H7 (cell line): ENCODE results near the gene NEMP1. TPM values are rescaled to one million over a fixed set of nuclear protein-coding genes. Genes with fewer than 3 reads are reported as not detected.
"Not testable (repeated sequence)": the region's sequence is repeated elsewhere in the genome, so short reads cannot be mapped to it uniquely, and the experiment has no call there.

Experiments
- DNase-seq: peaks from one replicate; pipeline ENCODE4 v3.0.0; 2012
- H3K27me3 ChIP-seq: 2 replicates; pipeline ENCODE4 v1.6.0; 2011; ENCODE audit warnings: mild to moderate bottlenecking, low read length; ENCODE audit not compliant: control insufficient read depth, insufficient read depth
- H3K36me3 ChIP-seq: replicated peaks from 2 replicates; pipeline ENCODE4 v1.5.1; 2011; ENCODE audit warnings: low read length; ENCODE audit not compliant: control insufficient read depth, insufficient read depth
- H3K4me3 ChIP-seq: 2 replicates; pipeline ENCODE4 v1.5.1; 2011; ENCODE audit warnings: low read depth, mild to moderate bottlenecking, control low read depth, low read length, moderate library complexity; ENCODE audit not compliant: insufficient read depth
- total RNA-seq: library from RNA; depleted of rRNA; stranded (reverse); fragments of >200 nt; shearing (Covaris generic); gene quantifications from 2 replicates; pipeline ENCODE4 v1.2.3, GENCODE V29; 2014

Gene NEMP1
- total RNA-seq, 1 experiment from 2014 or later, result 22.6 TPM

DNA sequence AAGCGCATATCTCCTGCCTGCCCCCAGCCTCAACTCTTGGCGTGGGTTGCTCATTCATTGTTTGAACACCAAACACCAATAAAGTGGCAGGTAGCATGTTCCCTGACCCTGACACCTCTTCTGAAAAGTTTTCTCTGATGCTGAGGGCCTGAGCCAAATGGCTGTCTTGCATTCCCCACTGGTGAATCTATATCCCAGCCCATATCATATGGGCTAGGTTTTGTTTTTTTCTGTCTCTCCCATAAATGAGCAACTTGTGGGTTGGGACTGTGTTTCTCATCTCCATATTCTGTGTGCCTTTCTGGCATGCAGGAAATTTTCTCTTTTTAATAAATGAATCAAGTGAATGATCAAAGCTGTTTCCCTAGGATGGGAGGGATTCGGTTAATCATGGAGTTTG is 33.7 kb downstream of the NEMP1 start:
- no peak for DNase-seq
- no peaks in the 10 kb centered on the region; the same call in 1 of the 2 replicates for H3K27me3 ChIP-seq
- no peak overlapping the region for H3K4me3 ChIP-seq
- H3K36me3 ChIP-seq, result no peaks in the 10 kb centered on the region

DNA sequence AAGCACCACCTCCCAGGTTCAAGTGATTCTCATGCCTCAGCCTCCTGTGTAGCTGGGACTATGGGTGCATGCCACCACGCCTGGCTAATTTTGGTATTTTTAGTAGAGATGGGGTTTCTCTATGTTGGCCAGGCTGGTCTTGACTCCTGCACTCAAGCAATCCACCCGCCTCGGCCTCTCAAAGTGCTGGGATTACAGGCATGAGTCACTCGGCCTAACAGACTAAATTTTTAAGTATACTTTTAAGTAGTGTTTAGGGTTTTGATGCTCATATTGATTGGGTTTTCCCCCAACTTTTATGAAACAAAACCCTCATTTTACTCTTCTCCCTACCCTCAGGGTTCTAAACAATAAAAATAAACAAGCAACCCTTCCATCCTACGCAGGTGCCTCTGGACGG is 34.1 kb downstream of the NEMP1 start:
- Histone ChIP-seq H3K4me3 (no peak overlapping the region), H3K27me3 (no peaks in the 10 kb centered on the region; the same call in 1 of the 2 replicates), H3K36me3 (no peaks in the 10 kb centered on the region)
- DNase-seq, result no peak

DNA sequence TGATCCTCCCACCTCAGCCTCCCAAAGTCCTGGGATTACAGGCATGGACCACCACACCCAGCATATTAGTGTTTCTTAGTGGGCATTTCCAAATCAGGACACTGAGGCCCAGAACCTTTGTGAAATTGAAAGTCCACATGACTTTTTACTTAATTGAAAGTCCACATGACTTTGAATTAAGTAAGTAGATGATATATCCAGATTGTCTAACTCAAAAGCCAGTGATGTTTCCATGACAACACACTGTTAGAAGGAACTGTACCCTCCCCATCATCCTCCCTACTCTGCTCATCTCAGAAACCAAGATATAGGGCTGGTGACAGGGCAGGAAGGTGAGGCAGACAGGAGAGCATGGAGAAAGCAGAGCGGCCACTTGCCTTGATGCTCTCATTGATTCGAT is 35.9 kb downstream of the NEMP1 start:
- H3K27me3 ChIP-seq, result no peaks in the 10 kb centered on the region; the same call in 1 of the 2 replicates
- no peak for DNase-seq
- H3K4me3 ChIP-seq, result no peak overlapping the region
- H3K36me3 ChIP-seq, result no peaks in the 10 kb centered on the region

DNA sequence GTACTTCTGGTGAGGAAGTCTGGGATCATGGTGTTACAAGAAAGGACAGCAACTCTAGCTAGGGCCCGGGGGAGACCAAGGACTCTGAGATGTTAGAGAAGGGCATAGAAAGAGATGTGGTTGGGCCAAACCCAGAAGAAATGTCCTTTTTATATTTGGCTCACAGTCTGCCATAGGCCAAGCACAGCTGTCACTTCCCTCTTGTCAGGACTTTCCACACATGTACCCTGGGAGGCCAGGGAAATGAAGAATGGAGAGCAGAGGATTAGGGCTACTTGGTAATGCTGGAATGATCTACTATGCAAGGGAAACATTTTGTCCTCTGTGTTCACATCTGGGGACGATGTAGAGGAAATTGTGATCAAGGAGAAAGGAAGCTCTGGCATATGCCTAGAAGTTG is 37.8 kb downstream of the NEMP1 start:
- Histone ChIP-seq H3K4me3 (no peak overlapping the region), H3K27me3 (no peaks in the 10 kb centered on the region; the same call in 1 of the 2 replicates), H3K36me3 (no peaks in the 10 kb centered on the region)
- DNase-seq, result no peak

DNA sequence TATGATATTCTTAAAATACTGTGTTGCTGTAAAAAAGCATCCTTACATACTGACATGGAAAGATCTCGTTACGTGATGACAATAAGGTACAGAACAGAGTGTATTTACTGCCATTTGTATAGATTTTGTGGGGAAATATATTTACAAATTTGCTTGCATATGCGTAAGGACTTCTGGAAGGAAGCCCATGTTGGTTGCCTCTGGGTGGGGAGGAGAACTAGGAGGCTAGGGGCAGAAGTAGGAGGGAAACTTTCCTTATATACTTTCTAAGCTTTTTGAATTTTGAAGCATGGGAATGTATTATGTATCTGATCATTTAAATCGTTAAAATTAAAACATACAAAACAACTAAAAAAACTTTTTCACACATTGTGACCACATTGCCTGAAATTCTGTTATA is 38.4 kb downstream of the NEMP1 start:
- H3K4me3 ChIP-seq, result no peak overlapping the region
- DNase-seq, result no peak
- H3K36me3 ChIP-seq, result no peaks in the 10 kb centered on the region
- H3K27me3 ChIP-seq, result no peaks in the 10 kb centered on the region; the same call in 1 of the 2 replicates

DNA sequence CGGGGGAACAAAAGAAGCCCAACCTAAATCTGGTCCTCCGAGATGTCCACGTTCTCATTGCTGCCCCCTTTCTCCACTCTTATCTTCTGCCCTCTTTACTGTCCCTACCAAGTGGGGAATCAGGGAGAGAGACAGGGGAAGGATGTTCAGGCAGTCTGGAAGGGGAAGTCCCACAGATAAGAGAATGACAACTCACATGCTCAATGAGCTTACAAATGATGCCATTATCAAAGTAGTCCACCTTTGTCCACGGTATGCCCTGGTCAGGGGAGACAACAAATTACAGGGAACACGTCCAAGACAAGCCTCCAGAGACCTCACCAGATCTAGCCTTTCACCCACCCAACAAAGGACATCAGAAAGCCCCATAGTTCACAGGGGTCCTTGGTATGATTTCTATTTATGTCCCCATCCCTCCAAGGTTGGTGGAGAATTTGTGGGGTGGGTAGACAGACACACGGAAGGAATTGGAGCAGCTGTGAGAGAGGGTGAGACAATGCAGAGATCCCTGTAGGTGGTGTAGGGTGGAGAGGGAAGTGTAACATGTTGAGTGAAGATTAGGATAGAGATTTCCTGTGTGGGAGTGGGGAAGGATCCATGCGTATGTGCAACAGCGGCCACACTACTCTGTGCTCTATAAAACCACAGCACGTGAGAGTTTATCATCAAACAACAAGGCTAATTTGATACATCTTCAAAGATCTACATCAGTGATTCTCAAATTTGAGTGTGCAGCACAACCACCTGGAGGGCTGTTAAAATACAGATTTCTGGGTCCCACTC is 39.4 kb downstream of the NEMP1 start:
- Histone ChIP-seq H3K4me3 (no peak overlapping the region), H3K36me3 (no peaks in the 10 kb centered on the region), H3K27me3 (no peaks in the 10 kb centered on the region; the same call in 1 of the 2 replicates)
- no peak for DNase-seq

DNA sequence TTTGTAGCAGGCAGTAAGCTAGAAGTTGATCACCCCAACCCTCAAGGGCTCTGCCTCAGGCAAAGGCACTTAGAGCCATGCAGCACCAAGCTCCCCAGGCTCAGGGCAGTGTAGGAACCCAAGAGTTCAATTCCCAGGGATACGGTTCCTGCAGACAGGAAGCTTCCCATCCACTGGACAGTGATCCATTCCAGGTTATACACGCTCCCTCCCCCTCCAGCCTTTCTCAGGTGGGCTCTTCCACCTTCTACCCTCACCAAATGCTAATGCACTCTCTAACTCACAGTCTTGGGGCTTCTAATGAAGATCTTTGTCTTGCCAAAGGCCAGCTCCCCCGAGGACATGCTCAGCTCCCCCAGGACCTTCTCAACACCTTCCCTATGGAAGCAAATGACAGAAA is 41.3 kb downstream of the NEMP1 start:
- no peaks in the 10 kb centered on the region for H3K36me3 ChIP-seq
- no peaks in the 10 kb centered on the region; the same call in 1 of the 2 replicates for H3K27me3 ChIP-seq
- no peak overlapping the region for H3K4me3 ChIP-seq
- DNase-seq, result no peak

DNA sequence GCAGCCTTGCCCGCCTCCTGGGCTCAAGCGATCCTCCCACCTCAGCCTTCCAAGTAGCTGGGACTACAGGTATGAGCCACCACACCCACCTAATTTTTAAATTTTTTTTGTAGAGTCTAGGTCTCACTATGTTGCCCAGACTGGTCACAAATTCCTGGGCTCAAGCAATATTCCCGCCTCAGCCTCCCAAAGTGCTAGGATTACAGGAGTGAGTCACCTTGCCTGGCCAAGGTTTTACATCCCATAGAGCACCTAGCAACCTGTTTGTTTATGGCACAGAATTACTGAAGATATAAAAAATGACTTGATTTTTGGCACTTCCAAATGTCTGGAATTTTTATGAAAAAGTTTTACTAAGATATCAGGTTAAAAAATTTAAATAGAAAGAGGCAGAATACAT is 45.2 kb downstream of the NEMP1 start:
- H3K36me3 ChIP-seq, result no peaks in the 10 kb centered on the region
- H3K27me3 ChIP-seq, result no peaks in the 10 kb centered on the region
- no peak for DNase-seq

DNA sequence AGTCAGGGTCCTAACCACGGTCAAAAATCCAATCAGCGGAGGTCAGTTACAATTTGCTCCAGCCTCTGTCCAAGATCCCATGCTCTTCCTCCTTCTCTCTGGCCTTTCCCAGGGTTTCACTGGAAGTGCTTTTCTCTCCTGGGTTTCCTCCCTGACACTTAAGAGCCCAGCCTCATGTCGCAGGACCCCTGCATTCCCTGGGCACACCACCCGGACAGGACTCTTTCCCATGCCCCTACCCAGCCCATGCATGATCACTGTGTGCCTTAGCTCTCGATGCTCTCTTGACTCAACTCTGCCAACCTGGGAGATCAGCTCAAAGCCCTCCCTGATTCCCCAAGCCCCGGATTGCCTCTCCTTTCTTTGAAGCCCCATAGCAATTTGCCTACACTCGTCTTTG is 46.8 kb downstream of the NEMP1 start:
- no peaks in the 10 kb centered on the region for H3K27me3 ChIP-seq
- no peak for DNase-seq
- no peaks in the 10 kb centered on the region for H3K36me3 ChIP-seq
- no peak overlapping the region for H3K4me3 ChIP-seq

More for the DNA sequence above, 45.2 kb downstream of the NEMP1 start:
- H3K4me3 ChIP-seq, result no peak overlapping the region

DNA sequence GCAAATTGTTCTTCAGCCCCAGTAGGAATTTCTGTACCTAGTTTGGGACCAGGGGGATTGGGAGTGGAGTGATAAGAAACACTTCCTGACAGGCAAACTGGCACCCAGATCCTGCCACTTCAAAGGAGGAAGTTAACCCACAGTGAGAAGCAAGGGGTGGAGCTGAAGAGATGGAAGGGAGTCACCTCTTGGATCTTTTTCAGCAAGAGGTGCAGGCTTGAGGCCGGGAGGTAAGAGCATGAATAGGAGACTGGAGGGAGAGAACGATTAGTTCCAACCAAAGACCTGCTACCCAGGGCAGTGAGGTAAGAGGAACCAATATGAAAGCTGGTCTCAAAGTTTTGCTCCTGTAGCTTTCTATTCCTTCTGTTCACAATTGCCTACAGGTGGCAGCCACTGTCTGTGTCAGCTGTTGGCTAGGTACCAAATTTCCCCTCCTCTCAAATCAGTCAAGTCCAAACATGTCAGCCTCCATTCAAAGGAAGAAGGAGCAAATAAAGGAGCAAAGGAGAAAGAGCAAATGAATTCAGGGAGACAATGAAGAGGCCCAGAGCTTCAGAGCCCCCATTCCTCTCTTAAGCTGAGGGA is 47.4 kb downstream of the NEMP1 start:
- no peaks in the 10 kb centered on the region for H3K36me3 ChIP-seq
- no peak for DNase-seq
- H3K27me3 ChIP-seq, result no peaks in the 10 kb centered on the region
- H3K4me3 ChIP-seq, result no peak overlapping the region

DNA sequence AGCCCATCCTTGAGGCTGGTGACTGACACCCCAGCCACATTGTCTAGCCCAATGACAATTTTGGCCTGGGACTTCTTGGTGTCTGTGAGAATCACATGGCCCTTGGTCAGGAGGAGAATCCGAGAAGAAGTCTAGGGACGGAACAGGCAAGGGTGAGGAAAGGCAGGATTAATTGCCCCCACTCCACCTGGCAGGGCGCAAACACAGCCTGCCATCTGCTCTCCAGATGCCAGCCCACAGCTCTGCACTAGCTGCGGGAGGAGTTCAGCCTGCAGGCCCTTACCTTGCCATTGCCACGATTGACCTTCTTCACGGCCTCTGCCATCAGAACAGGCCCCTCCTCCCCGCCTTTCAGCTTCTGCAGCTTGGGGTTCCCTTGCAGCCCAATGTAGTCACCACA is 49.1 kb downstream of the NEMP1 start:
- Histone ChIP-seq H3K36me3 (no peaks in the 10 kb centered on the region), H3K4me3 (no peak overlapping the region), H3K27me3 (no peaks in the 10 kb centered on the region)
- no peak for DNase-seq

DNA sequence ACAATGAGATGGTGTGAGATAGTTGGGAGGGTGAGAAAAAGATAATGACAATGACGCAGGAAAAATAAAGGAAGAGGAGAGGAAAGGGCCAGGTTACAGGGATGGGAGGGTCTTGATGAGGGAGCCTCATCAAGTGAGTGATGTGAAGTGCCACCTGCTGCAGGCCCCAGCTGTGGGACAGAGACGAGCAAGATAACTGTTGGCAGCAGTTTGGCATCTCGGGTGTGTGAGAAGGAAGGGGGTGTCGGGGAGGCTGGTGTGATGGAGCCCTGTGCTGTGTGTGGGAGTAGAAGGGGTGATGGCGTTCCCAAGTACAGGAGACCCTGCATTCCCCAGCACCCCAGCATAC is 50.8 kb downstream of the NEMP1 start:
- Histone ChIP-seq H3K27me3 (no peaks in the 10 kb centered on the region), H3K4me3 (no peak overlapping the region), H3K36me3 (no peaks in the 10 kb centered on the region)
- no peak for DNase-seq

DNA sequence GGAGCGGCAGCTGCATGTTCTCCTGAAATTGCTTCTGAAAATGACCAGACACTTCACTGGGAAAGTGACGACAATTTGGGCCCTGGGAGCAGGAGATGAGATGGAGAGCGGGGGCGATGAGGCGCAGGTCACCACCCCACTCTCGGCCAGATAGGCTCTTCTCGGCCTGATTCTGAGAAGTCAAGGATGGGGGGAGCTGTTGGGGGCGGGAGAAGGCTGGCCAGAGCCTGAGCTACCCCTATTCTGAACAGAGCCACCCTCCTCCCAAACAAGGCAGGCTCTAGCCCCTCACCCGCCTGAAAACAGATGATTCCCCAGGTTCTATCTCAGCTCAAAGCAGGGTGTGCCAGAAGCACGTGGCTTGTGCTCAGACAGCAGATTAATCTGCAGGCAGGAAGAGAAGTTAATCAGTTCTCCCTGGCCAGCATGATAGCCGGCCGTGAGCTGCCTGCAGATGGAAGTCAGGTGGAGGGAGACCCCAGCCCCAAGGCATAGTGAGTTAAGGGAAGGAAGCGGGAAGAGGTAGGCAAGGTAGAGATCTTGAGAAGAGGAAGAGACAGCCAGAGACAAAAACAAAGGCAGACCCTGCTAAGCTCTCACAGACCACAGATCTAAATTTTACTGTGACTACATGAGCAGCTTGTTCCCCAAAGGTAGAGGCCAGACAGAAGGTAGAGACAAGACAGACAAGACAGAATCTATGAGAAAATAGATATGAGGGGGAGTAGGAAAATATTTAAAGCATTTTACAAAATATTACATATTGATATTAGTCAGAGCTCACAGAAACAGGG is 51.4 kb downstream of the NEMP1 start:
- Histone ChIP-seq H3K4me3 (no peak overlapping the region), H3K36me3 (no peaks in the 10 kb centered on the region), H3K27me3 (no peaks in the 10 kb centered on the region)
- DNase-seq, result no peak

DNA sequence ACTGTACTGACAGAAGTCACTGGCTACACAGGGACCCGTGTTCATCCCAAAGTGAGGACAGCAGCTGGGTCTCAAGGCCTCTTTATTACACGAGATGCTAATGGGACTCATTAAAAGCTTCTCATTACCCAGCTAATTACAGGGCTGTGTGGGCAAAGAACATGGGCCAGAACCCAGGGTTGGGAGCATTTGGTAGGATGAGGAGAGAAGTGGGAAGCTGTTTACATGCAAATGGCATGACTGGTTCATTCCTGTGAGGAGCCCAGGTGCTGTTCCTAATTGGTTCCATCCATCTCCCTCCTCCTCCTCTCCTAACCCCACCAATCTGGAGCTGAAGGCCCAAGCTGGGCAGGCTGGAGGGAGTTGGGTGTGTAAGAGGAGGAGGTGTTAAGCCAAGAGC is 53.4 kb downstream of the NEMP1 start:
- Histone ChIP-seq H3K4me3 (no peak overlapping the region), H3K27me3 (no peaks in the 10 kb centered on the region), H3K36me3 (no peaks in the 10 kb centered on the region)
- no peak for DNase-seq

DNA sequence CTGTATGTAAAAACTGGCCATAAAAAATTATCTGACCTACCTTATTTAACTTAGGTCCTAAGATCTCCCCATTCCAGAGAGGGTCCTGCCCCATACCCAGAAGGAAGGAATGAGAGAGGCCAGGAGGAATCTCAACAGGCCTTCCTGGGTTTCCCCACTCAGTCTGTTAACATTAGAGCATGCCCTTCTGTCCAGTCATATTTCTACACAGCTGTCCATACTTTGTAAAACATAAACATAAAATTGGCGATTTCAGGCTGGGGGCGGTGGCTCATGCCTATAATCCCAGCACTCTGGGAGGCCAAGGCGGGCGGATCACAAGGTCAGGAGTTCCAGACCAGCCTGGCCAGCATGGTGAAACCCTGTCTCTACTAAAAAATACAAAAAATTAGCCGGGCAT is 56.3 kb downstream of the NEMP1 start:
- not testable (repeated sequence) for H3K36me3 ChIP-seq, H3K4me3 ChIP-seq, H3K27me3 ChIP-seq

More for the DNA sequence above, 56.3 kb downstream of the NEMP1 start:
- not testable (repeated sequence) for DNase-seq
